Endothelial cell of umbilical vein (primary cell): ENCODE data around the gene MT2A.

ENCODE experiments used
- CTCF ChIP-seq, 2 donors: IDR thresholded peaks; 1 replicate in 1 of 2; 2 replicates in 1 of 2; pipeline ENCODE4 v1.5.1; 2011; ENCODE audit warnings: low read length in 2 of 2, mild to moderate bottlenecking in 2 of 2, moderate library complexity in 2 of 2, control low read depth in 1 of 2, inconsistent platforms in 1 of 2, low read depth in 1 of 2; ENCODE audit not compliant: insufficient read depth in 1 of 2; ENCODE audit errors: extremely low read depth in 1 of 2
- MYC ChIP-seq: IDR thresholded peaks from one replicate; pipeline ENCODE4 v1.6.1; 2011; ENCODE audit warnings: mild to moderate bottlenecking, low read depth, low read length
- POLR2A ChIP-seq: IDR thresholded peaks from 2 replicates; pipeline ENCODE4 v1.6.1; 2012; ENCODE audit warnings: low read depth, mild to moderate bottlenecking, control low read depth, low read length

GRCh38 chr16:56584276-56584675 is 24.1 kb upstream of the MT2A start:
- TF ChIP-seq POLR2A = no peak
- no peak for TF ChIP-seq CTCF (IDR thresholded peaks at IDR 0.05; ENCODE audit: extremely low read depth in 1 of 2, insufficient read depth in 1 of 2, low read depth in 1 of 2, low read length in 2 of 2)
- TF ChIP-seq MYC = no peak
